CD4-positive, alpha-beta T cell treated with Interleukin-12 subunit alpha and Interleukin-12 subunit beta, for 1 hour (primary cell): Measurements from ENCODE around the gene R3HDM2.

ENCODE experiments used
- DNase-seq: peaks from one replicate; pipeline ENCODE4 v3.0.0-alpha.2; 2020

The R3HDM2 gene

GRCh38 chr12:57237932-57238853 lies 192.7 kb downstream of the R3HDM2 start:
- DNase-seq: peak; percentile 35

DNA sequence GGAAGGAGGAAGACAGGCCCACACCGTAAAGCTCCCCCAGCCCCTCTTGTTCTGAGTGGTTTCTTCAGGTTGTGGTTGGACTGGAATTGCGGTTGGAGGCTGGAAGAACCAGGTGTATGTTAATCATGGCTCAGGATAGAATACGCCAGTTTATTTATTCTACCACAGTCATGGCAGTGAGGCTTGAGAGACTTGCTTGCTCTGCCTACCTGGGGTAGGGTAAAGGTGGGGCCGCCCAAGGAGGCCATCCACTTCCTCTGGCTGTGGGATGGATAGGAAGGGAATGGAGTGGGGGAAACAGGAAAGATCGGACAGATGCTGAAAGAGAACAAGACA lies 193.3 kb downstream of the R3HDM2 start:
- DNase-seq: no peak

DNA sequence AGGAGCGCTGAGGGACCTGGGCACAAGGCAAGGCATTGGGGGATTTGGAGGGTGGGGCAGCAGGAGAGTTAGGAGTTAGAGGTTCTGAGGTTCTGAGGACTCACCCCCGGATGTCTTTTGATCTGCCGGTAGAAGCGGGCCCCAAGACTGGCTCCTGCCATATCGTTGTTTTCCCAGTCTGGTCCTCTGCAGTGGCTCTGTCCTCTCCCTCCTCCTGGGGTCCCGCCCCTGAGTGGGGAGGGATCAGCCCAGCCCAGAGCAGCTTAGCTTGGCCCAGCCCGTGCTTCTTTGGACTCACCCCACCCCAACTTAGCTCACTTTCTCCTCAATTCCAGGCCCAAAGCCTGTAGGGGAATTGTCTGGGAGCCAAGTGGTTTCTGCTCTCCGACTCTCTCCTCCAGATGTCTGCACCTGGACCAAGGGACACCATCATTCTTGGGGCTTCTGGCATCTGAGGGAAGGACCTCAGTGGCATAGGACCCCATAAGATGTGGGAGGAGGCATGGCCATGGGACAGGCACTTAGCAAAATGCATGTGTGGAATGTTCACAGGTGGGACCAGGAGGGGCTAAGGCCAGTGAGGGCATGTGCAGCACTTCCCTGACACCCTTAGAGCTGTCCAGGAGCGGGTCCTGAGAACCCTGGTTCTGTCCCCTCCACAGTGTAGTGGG lies 193.8 kb downstream of the R3HDM2 start:
- DNase-seq: no peak

GRCh38 chr12:57236201-57236924 lies 194.5 kb downstream of the R3HDM2 start:
- no peak for DNase-seq

DNA sequence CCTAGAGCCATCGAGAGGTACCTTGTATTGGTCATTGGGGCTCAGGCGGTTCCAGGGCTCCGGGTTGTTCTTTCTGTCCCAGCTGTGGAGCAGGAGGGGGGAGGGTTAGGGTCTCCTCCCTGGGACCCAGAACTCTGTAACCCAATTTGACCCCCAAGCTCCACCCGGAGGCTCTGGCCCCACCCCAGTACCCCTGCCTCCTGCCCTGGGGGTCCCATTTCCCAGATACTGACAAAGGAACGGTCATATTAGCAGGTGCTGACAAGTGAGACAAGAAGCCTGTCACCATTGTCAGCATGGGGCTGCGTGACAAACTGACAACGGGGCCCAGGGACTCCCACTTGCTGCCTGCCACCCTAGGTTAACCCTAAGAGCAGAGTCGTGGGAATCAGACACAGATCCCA lies 195.1 kb downstream of the R3HDM2 start:
- no peak for DNase-seq

DNA sequence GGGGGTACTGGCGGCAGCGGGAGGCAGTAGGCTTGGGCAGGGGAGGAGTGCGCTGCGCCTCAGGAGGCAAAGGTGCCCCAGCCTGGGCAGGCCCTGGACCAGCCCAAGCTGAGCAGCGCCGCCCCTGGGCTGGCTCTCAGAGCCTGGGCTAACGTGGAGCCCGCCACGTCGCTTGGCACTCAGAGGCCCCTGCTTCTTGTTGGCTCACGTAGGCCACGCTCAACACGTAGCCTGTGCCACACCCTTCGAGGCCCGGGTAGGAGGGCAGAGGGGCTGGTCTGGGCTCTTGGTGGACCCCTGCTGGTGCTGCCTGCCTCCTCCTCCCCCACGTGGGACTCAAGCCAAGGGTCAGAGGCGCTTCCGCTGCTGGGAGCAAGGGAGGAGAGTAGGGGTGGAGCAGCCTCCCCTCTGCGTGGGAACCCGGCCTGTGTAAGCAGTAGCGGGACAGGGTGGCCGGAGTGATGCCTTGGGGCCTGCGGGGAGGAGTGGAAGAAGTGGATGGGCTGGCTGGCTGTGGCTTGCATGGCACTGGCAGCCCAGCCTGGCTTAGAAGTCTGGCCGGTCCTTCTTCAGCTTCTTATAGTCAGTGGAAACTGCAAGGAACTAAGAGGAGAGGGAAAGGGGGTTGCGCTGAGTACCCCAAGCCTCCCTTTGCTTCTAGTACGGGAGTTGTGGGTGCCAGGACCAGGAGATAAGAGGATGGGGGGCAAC lies 195.7 kb downstream of the R3HDM2 start:
- no peak for DNase-seq

DNA sequence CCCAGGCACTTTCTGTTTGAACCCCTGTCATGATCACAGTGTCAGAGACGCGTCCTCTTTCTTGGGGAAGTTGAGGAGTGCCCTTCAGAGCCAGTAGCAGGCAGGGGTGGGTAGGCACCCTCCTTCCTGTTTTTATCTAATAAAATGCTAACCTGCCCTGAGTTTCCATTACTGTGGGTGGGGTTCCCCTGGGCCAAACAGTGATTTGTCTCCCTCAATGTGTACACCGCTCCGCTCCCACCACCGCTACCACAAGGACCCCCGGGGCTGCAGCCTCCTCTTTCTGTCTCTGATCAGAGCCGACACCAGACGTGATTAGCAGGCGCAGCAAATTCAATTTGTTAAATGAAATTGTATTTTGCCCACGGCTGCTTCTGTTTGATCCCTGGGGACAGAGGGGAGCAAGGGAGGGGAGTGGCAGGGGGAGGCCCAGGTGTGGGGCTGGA lies 196.2 kb downstream of the R3HDM2 start:
- no peak for DNase-seq

GRCh38 chr12:57234233-57234570 lies 196.6 kb downstream of the R3HDM2 start:
- DNase-seq: no peak

DNA sequence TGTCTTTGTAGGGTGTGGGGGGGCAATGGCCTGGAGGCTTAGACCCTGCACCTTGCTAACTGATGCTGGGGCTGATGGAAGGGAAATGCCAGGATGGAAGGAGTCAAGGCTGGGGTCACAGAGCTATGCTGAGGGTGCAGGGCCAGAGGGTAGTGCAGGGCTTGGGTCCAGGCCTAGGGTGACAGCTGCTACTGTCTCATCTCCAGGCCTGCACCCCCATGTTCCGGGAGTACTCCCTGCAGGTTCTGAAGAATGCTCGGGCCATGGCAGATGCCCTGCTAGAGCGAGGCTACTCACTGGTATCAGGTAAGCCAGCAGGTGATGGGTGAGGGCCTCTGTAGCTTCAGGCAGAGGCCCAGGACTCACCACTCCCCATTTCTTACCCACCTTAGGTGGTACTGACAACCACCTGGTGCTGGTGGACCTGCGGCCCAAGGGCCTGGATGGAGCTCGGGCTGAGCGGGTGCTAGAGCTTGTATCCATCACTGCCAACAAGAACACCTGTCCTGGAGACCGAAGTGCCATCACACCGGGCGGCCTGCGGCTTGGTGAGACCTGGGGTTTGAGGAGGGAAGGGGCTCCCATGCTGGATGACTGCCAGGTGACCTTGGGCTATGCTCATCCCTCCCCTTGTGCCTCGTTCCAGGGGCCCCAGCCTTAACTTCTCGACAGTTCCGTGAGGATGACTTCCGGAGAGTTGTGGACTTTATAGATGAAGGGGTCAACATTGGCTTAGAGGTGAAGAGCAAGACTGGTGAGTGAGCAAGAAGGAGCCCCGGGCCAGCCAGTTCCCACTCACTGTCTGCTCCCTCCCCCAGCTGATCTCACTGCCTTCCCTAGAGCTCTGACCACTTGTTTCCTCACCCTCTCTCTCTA lies 197.2 kb downstream of the R3HDM2 start:
- no peak for DNase-seq

GRCh38 chr12:57232156-57232756 lies 198.6 kb downstream of the R3HDM2 start:
- no peak for DNase-seq

DNA sequence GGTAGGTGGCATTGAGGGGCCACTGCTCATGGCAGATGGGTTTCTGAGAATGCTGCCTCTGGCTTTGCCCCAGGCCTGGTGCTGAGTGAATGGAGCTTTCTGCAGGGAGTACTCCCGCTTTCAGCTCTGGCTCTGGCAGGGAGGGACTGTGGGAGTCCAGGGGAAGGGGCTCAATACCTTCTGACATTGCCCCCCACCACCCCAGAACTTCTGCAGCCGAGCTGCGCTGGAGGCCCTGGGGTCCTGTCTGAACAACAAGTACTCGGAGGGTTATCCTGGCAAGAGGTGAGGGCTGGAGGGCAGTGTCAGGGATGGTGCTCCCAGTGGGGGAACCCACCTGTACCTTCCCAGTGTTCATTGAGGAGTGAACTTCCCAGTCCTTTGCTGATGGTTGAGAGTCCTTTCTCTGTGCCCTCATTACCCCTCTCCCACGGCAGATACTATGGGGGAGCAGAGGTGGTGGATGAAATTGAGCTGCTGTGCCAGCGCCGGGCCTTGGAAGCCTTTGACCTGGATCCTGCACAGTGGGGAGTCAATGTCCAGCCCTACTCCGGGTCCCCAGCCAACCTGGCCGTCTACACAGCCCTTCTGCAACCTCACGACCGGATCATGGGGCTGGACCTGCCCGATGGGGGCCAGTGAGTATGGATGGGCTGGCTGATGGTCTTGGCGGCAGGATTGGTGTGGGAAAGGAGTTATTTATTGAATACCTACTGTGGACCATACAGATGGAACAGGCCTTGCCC lies 199.4 kb downstream of the R3HDM2 start:
- DNase-seq: no peak

DNA sequence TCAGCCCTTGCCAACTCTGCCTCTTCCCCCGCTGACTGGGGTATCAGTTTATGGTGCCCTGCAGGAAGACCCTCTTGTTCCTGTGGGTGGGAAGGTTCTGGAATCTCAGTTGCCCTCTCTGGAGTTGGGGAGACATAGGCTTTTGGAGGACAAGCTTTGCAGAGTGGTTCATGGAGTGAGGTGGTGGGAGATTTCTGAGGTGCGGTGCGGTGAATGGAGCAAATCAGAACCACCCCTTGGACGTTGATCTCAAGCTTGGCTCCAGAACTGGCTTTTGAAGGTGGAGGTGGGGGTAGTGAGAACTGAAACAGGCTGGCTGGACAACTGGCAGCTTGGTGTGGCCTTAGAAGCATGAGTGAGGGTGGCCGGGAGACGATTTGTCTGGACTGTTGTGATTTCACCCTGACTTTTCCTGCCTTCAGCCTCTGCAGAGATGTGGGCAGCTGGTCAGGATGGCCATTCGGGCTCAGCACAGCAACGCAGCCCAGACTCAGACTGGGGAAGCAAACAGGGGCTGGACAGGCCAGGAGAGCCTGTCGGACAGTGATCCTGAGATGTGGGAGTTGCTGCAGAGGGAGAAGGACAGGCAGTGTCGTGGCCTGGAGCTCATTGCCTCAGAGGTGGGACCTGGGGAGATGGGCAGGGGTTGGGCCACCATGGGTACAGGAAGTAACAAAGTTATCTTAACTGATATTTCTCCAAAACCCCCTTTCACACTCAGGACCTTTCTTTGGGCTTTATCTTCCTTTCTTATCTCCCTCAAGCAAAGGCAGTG lies 200.3 kb downstream of the R3HDM2 start:
- no peak for DNase-seq

DNA sequence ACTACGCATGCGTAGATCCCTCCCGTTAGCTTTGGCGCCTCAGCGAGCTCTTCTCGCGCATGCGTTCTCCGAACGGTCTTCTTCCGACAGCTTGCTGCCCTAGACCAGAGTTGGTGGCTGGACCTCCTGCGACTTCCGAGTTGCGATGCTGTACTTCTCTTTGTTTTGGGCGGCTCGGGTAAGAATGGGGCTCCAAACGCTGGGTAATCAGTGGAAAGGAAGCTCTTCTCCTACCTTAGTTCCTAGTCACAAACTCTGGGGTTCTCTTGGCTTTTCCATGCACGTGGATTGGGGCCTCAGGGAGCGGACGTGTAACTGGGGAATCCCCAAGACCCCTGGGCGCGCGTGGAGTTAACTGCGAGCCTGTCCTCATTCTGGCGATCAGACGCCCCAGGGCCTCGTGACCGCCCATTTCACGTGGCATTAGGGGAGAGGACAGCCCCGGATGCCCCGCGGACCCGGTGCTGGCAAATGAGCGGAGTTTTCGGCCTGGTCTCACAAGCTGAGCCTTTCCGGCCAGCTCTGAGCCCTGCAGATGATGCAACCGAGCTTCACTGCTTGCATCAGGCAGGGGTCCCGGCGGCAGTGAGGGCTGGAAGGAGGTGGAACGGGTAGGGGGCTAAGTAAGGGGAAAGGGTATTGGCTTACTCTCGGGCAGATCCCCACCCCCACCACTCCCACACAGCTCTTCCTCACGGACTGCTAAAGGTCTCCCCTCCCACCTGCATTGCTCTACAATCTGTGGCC lies 201.0 kb downstream of the R3HDM2 start, which contains the start of gene SHMT2:
SHMT2 (plus strand) TSS at position 78 of the 747 bp plus-strand sequence; CDS start at position 146, 68 bp downstream.
- peak; percentile 95 for DNase-seq

DNA sequence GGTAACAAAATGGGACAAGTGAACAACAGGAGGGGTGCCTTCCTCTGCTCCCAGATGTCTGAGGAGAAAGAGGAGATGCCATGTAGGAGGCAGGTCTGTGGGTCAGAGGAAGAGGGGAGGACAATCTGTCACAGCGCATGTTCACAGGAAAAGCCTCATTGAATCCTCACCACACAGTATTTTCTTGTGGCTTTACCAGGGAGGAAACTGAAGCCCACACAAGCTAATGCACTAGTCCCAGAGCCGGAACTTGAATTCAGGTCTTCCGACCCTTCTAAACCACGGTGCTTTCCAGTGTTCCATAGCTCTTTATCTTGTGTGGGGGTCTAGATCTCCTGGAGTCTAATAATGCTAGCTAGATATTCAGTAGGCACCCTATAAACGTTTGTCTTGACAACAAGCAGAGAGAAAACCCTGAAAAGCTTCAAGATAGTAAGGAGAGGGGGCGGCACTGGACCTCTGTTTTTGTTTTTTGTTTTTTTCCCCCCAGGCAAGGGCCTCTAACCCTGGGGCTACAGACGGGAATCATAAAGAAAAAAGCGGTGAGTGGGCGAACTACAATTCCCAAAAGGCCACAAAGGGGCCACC lies 201.7 kb downstream of the R3HDM2 start:
- DNase-seq: peak; percentile 55

DNA sequence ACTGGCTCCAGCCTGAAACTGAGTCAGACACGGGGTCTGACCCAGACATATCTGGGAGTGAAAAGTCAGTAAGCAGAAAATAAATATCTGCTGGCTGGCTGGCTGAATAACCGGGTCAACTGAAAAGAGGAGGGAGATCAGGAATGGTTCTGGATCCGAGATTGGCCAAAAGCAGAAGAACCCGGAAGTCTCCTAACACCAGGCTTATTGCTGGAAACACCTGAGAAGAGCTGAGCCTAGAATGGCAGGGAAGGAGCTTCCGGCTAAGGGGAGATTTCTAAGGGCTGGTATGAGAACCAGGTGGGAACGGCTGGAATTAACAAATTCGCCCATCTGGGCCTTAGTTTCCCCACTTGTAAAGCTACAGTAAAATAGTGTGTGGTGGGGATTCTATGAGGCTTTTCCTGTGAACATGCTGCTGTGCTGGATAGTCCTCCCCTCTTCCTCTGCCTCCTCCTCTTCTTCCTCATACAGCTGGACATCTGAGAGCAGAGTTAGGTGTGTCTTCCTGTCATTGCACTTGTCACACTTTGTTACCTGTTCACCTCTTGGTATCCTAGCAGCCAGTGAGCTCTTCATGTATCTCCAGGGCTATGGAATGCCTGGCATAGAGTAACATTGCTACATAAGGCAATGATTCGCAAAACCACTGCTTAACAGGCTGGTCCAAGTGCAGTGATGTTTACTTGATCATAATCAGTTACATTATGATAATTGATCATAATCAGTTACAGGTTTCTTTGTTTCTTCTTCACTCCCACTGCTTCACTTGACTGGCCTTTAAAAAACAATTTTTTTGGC lies 203.3 kb downstream of the R3HDM2 start:
- no peak for DNase-seq

DNA sequence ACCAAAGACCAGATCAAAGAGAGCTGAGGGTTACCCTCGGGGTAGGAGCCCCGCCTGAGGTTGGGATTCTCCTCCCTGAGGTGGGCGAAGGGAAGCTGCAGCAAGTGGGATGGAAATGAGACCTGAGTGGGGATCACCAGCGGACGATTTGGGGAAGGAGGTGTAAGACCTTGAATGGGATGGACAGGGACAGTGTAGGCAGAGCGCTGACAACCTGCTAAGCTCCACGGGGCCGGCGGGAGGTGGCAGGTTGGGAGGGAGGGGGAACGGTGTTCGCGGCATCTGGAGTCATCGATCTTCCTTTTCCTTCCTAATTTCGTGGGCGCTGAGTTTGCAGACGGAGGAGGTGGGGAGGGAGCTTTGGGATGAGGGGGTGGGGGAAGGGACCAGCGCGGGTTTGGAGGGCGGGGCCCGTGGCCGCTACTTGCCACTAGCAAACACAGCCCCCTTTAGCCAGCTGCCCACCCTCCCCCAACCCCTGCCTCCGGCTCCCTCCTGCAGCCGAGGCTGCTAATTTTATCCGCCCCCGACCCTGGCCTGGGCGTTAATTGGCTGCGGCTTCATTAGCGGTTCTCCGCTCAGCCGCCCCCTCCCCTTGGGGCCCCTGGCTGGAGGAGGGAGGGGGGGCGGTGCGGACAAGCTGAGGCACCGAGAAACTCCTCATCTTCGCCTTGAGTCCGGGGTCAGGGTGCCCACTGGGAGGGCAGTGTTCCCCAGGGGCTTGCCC lies 204.1 kb downstream of the R3HDM2 start:
- DNase-seq: no peak

- DNase-seq: no peak
Measured at GRCh38 chr12:57225680-57226210, 205.1 kb downstream of the R3HDM2 start.
